ENCODE data around the gene TOGARAM2.

GRCh38 chr2:29001806-29002205 lies 20.7 kb downstream of the TOGARAM2 start:
- TF ChIP-seq YY1 (IDR thresholded peaks at IDR 0.05; ENCODE audit: insufficient read depth, insufficient read length) (no peak), ZNF274 (IDR thresholded peaks at IDR 0.05; ENCODE audit: low read depth, low read length) (no peak)
